Subcutaneous abdominal adipose tissue (tissue), 5 donors: ENCODE data around the gene LLGL2.

Experiments
- H3K27ac ChIP-seq: one replicate; pipeline ENCODE4 v1.7.0; 2013; ENCODE audit warnings: low read depth, mild to moderate bottlenecking, inconsistent platforms, low read length, moderate library complexity
- H3K27me3 ChIP-seq, 5 donors: one replicate each; pipeline ENCODE4 v1.7.0; 2013; ENCODE audit warnings: low read length in 5 of 5, inconsistent platforms in 1 of 5; ENCODE audit not compliant: control insufficient read depth in 5 of 5, insufficient read depth in 4 of 5
- H3K36me3 ChIP-seq, 5 donors: one replicate each; pipeline ENCODE4 v1.7.0; 2013; ENCODE audit warnings: low read length in 5 of 5; ENCODE audit not compliant: control insufficient read depth in 5 of 5, insufficient read depth in 5 of 5
- H3K4me1 ChIP-seq, 5 donors: one replicate each; pipeline ENCODE4 v1.7.0; 2013; ENCODE audit warnings: low read length in 5 of 5, mild to moderate bottlenecking in 3 of 5, moderate library complexity in 1 of 5; ENCODE audit not compliant: control insufficient read depth in 5 of 5, insufficient read depth in 5 of 5
- H3K4me3 ChIP-seq, 5 donors: one replicate each; pipeline ENCODE4 v1.7.0; 2013; ENCODE audit warnings: low read length in 5 of 5, low read depth in 1 of 5
- H3K9ac ChIP-seq, 5 donors: one replicate each; pipeline ENCODE4 v1.7.0; 2013; ENCODE audit warnings: low read length in 5 of 5, mild to moderate bottlenecking in 4 of 5, moderate library complexity in 3 of 5
- H3K9me3 ChIP-seq, 5 donors: one replicate each; pipeline ENCODE4 v1.7.0; 2013; ENCODE audit warnings: low read length in 5 of 5; ENCODE audit not compliant: control insufficient read depth in 5 of 5
- donor health status: healthy.
- donor health status: healthy.
- donor health status: healthy.
- donor health status: healthy.
- donor health status: healthy.

LLGL2 gene

DNA sequence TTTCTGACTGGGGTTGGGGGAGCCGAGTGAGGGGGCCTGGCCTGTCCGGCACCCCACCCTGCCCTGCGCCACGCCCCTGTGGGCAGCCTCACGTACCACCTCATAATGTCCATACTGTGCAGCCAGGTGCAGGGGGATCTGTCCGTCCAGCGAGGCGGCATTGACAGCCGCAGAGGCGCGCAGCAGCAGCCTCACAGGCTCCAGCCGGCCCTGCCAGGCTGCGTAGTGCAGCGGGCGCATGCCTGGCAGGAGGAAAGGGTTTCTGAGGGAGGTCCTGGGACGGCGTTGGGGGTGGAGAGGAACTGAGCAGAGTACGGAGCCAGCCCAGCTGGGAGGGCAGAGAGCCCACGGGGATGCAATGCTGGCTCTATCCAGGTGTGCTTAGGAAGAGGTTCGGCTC lies 18.6 kb upstream of the LLGL2 start:
- Histone ChIP-seq H3K4me3 (no peak overlapping the region), H3K27ac (no peak overlapping the region), H3K36me3 (peaks cover 0 to 72% (median 51%) of the 10 kb centered on the region in 5 donors), H3K9me3 (no peaks in the 10 kb centered on the region), H3K9ac (peak overlapping the region in 1 of 5 donors; percentile 8), H3K27me3 (no peaks in the 10 kb centered on the region), H3K4me1 (peaks cover 0 to 61% (median 24%) of the 10 kb centered on the region in 5 donors)

DNA sequence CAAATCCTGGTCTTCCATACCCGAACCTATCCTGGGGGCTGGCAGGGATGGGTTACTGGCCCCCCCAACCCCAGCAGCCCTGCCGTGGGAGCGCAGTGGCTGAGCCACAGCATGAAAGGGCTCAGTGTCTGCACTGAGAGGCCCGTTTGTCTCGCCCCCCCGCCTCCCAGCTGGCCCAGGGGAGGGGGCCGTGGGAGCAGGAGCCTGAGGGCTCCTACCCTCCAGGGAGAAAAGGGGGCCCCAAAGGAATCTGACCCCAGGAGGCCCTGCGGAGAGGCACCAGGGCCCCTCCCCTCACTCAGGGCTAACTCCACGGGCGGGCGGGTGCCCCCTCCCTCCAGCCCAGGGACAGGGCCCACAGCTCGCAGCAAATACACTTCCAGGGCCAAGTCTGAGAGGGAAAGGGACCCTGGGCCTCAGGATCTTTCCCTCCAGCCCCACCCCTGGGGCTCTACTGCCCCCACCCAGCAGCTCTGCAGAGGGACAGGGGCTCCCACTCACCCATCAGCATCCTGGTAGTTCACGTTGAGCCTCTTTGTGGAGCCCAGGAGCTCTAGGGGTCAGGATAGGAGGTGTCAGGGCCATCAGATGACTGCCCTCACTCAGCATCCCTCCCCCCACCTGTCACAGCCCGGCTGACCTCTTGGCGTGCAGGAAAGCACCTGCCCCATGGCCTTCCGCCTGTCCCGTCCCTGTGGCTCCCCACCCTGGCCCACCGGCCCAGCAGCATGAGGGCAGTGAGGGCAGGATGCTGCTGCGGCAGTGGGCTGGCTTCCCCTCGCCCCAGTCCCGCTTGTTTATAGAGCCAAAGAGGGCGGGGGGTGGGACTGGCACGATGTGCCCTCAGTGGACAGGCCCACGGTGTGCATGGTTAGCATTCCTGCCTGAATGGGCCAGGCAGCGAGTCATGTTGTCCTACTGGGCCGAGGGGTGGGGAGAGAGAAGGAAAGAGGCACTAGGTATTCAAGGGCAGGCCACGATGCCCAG lies 17.5 kb upstream of the LLGL2 start:
- Histone ChIP-seq H3K9me3 (no peaks in the 10 kb centered on the region), H3K36me3 (peaks cover 0 to 69% (median 50%) of the 10 kb centered on the region in 5 donors), H3K27ac (peak overlapping the region; percentile 80), H3K4me1 (peaks cover 0 to 72% (median 28%) of the 10 kb centered on the region in 5 donors), H3K27me3 (no peaks in the 10 kb centered on the region), H3K4me3 (no peak overlapping the region), H3K9ac (peak overlapping the region in 2 of 5 donors; percentile 26 to 60)

- Histone ChIP-seq H3K36me3 (peaks cover 0 to 70% (median 48%) of the 10 kb centered on the region in 5 donors), H3K9me3 (no peaks in the 10 kb centered on the region), H3K27me3 (no peaks in the 10 kb centered on the region), H3K9ac (peak overlapping the region in 4 of 5 donors; percentile 13 to 60 (median 24)), H3K27ac (peak overlapping the region; percentile 80), H3K4me3 (peak overlapping the region in 3 of 5 donors; percentile 38 to 57 (median 53)), H3K4me1 (peaks cover 2 to 80% (median 36%) of the 10 kb centered on the region in 5 donors)
These were observed 16.6 kb upstream of the LLGL2 start for GRCh38 chr17:75508931-75509361.

DNA sequence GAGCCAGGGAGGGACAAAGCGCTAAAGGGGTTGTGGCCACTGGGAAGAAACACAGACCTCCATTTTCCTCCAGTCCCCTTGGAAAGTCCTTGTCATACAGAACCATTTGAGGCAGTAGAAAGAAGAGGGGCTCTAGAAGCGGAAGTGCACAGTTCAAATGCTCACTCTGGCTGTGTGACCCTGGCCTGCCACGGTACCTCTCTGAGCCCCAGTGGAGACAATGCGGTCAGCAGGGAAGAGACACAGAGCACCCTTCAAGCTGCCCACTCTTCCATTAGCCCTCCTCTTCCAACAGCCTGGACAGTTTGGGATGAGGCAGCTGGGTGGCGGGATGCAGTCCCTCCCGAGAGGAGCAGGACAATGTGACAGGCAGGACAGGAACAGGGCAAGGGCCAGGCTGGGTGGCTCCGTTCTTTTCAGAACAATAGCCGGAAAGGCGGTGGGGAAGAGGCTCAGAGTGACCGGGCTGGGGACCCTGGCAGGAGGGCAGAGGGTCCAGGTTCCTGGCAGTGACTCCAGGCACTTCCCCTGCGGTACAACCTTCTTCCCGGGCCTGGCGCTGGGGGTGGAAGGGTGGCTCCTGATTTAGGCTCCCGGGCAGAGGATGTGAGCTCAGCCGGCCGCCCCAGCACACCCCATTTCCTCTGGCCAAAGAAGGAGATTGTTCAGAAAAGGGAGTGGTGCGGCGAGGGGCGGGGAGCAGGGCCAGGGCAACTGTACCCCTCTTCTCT lies 15.8 kb upstream of the LLGL2 start:
- H3K9ac ChIP-seq: peak overlapping the region in 2 of 5 donors; percentile 13 to 60
- H3K4me1 ChIP-seq: peaks cover 5 to 81% (median 43%) of the 10 kb centered on the region in 5 donors
- H3K27ac ChIP-seq: peak overlapping the region; percentile 80
- H3K36me3 ChIP-seq: peaks cover 0 to 63% (median 41%) of the 10 kb centered on the region in 5 donors
- no peaks in the 10 kb centered on the region for H3K9me3 ChIP-seq
- no peaks in the 10 kb centered on the region for H3K27me3 ChIP-seq
- peak overlapping the region in 4 of 5 donors; percentile 38 to 57 (median 50) for H3K4me3 ChIP-seq

GRCh38 chr17:75511270-75511609 lies 14.3 kb upstream of the LLGL2 start:
- peaks cover 5 to 76% (median 54%) of the 10 kb centered on the region in 5 donors for H3K4me1 ChIP-seq
- peak overlapping the region in 3 of 5 donors; percentile 29 to 73 (median 55) for H3K9ac ChIP-seq
- no peaks in the 10 kb centered on the region for H3K9me3 ChIP-seq
- H3K27ac ChIP-seq: peak overlapping the region; percentile 79
- H3K4me3 ChIP-seq: peak overlapping the region in 4 of 5 donors; percentile 29 to 83 (median 80)
- H3K36me3 ChIP-seq: peaks cover 0 to 47% (median 25%) of the 10 kb centered on the region in 5 donors
- H3K27me3 ChIP-seq: no peaks in the 10 kb centered on the region

DNA sequence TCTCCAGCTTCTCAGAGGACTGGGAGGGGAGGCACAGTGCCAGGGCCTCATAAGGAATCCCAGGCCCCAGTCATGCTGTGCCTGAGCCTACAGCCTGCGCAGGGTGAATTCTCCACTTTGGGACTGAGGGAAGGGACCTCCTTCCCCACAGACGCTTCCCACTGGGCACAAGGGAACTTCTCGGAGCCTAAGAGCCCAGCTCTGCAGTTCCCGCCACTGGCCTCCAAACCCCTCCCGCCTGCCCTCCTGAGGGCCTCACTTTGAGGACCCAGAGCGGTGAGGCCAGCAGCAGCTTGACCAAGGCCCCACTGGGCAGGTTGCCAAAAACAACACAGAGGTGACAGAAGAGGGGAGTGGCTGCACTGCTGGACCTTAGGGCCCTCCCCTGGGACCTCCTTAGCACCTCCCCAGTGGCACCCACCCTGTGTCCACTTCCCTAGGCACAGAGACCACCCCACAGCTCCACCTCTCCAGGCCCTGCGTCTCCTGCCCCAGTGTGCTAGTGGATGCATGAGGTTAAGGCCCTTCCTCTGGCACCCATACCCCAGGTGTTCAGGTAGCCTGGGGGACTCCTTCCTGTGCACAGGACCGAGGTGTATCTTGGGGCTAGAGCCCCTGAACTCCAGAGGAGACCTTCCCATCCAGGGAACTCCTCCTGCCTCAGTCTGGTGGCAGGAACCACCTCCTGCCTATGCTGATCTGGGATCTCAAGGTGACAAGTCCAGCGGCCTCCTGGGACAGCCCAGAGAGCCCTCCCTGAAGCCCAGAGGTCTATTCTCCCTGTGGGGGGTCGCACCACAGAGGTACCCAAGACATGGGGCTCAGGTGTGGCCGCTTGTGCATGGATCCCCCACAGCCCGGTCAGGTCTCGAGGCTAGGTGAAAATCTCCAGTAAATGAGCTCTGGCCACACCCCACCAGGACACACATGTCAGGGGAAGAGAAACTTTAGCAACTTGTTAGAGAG lies 13.6 kb upstream of the LLGL2 start:
- H3K4me1 ChIP-seq: peaks cover 5 to 78% (median 57%) of the 10 kb centered on the region in 5 donors
- H3K36me3 ChIP-seq: peaks cover 0 to 41% (median 19%) of the 10 kb centered on the region in 5 donors
- H3K27ac ChIP-seq: peak overlapping the region; percentile 79
- H3K9ac ChIP-seq: peak overlapping the region; percentile 29 to 73 (median 48)
- no peaks in the 10 kb centered on the region for H3K9me3 ChIP-seq
- peak overlapping the region in 4 of 5 donors; percentile 36 to 83 (median 80) for H3K4me3 ChIP-seq
- no peaks in the 10 kb centered on the region for H3K27me3 ChIP-seq

- peak overlapping the region in 3 of 5 donors; percentile 56 to 88 (median 58) for H3K9ac ChIP-seq
These were observed 12.4 kb upstream of the LLGL2 start for GRCh38 chr17:75512926-75513640.

DNA sequence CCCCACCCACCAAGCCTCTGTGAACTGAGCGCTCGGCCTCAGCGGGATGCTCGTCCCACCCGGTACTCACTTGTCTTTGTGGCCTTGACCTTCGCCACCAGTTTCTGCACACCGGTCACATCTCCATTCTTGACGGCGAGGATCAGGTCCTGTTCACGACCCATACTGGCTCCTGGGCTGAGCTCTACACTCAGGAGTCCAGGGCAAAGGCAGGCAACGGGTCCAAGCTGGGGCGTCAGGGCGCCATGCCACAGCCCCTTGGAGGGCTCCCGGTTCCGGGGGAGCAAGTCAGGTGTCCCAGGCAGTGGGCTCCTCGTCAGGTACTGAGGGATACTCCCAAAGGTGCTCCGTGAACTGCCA lies 11.9 kb upstream of the LLGL2 start:
- H3K4me3 ChIP-seq: peak overlapping the region; percentile 62 to 92 (median 81)
- peak overlapping the region; percentile 79 for H3K27ac ChIP-seq
- peaks cover 5 to 80% (median 62%) of the 10 kb centered on the region in 5 donors for H3K4me1 ChIP-seq
- no peaks in the 10 kb centered on the region for H3K27me3 ChIP-seq
- peaks cover 0 to 28% (median 11%) of the 10 kb centered on the region in 5 donors for H3K36me3 ChIP-seq
- H3K9ac ChIP-seq: peak overlapping the region in 4 of 5 donors; percentile 56 to 93 (median 86)
- no peaks in the 10 kb centered on the region for H3K9me3 ChIP-seq

More at GRCh38 chr17:75512926-75513640, 12.4 kb upstream of the LLGL2 start:
- H3K4me3 ChIP-seq: peak overlapping the region; percentile 62 to 92 (median 81)
- no peaks in the 10 kb centered on the region for H3K9me3 ChIP-seq
- peaks cover 5 to 86% (median 67%) of the 10 kb centered on the region in 5 donors for H3K4me1 ChIP-seq
- peaks cover 0 to 33% (median 13%) of the 10 kb centered on the region in 5 donors for H3K36me3 ChIP-seq
- peak overlapping the region; percentile 79 for H3K27ac ChIP-seq
- H3K27me3 ChIP-seq: no peaks in the 10 kb centered on the region
